GM19467 (cell line): Measurements from ENCODE around the gene PKP1.
"Not testable (repeated sequence)": the region's sequence is repeated elsewhere in the genome, so short reads cannot be mapped to it uniquely, and the experiment has no call there.

ENCODE experiments used
- ATAC-seq: cut with Tn5 transposase; IDR thresholded peaks from one replicate; pipeline ENCODE4 v1.9.1; 2021; ENCODE audit warnings: mild to moderate bottlenecking, moderate library complexity; ENCODE audit not compliant: unreplicated experiment

The PKP1 gene

DNA sequence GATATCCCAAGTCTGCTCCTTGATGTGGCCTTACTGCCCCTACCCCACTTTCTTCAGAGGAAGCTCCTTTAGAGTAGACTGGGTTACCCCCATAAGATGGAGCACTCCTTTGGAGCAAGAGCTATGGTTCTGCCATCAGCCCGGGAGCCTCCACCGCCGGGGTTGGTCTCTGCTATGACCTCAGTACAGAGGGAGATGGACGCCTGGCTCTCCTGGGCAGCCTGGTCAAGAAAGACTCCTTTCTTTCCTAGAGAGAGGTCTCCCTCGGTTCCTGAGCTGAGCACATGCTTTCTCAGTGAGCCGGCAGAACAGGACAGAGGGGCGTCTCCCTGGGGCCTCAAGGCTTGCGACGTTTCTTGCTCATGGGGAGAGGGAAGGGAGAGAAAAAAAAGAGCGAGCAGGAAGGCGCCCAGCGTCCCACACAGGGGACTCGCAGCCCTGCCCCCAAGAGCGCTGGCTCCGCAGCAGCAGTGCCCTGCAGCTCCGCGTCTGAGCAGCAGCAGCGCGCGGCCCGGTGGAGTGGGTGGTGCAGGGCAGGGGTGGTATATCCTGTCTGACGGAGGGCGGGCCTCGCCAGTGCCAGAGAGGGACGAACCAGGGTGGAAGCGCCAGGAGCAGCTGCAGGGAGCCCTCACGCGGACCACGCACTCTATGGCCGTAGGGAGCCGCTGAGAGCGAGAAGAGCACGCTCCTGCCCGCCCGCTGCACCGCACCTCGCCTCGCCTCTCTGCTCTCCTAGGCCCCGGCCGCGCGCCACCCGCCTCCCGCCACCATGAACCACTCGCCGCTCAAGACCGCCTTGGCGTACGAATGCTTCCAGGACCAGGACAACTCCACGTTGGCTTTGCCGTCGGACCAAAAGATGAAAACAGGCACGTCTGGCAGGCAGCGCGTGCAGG, at the start of gene PKP1:
TSS of gene PKP1 (plus strand) at position 576 of the 899 bp plus-strand sequence. CDS start at position 773, 197 bp downstream.
- ATAC-seq: no peak

DNA sequence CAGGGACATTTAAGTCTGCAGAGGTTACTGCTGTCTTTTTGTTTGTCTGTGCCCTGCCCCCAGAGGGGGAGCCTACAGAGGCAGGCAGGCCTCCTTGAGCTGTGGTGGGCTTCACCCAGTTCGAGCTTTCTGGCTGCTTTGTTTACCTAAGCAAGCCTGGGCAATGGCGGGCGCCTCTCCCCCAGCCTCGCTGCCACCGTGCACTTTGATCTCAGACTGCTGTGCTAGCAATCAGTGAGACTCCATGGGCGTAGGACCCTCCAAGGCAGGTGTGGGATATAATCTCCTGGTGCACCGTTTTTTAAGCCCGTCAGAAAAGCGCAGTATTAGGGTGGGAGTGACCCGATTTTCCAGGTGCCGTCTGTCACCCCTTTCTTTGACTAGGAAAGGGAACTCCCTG, 43.7 kb upstream of the PKP1 start:
- not testable (repeated sequence) for ATAC-seq

- no peak for ATAC-seq
Measured at GRCh38 chr1:201240171-201240570, 43.1 kb upstream of the PKP1 start.

- ATAC-seq: no peak
Measured at GRCh38 chr1:201241736-201242135, 41.6 kb upstream of the PKP1 start.

DNA sequence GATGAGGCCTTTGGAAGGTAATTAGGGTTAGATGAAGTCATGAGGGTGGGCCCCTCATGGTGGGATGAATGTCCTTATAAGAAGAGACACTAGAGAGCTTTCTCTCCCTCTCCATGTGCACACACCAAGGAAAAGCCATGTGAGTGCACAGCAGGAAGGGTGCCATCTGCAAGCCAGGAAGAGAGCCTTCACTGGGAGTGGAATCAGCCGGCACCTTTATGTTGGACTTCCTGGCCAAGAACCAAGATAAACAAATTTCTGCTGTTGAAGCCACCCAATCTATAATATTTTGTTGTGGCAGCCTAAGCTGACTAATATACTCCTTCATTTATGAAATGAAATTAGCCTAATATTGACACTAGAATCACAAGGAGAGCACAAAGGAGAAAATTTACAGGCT, 38.2 kb upstream of the PKP1 start:
- no peak for ATAC-seq

GRCh38 chr1:201248721-201249559, 34.4 kb upstream of the PKP1 start:
- ATAC-seq: no peak

- ATAC-seq: no peak
Measured at GRCh38 chr1:201250326-201251011, 32.8 kb upstream of the PKP1 start.

GRCh38 chr1:201251411-201251810, 31.9 kb upstream of the PKP1 start:
- no peak for ATAC-seq

DNA sequence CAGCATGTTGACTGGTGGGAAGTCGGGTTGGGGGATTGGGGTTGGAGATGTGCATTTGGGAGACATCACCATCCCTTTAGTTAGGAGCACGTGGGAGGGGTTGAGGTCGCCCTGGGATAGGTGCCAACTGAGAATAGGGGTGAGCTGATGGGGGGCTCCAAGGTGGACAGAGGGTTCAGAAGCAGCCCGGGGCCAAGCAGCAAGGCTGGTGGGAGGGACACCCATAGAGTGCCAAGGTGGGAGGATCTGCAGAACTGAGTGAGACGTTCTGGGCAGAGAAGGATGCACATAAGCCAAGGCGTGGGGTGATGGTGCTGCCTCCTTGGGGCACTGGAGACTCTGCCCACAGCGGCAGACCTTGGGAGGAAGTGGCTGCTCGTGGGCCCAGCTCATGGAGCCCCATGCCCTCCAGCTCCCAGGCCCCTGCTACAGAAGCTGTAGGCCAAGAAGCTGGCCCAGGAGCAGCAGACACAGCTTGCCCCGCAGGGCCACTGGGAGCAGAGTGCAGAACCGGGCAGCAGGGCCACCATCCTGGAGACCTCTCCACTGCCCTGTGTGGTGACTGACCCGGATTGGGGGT, 31.4 kb upstream of the PKP1 start:
- no peak for ATAC-seq

GRCh38 chr1:201252944-201253371, 30.3 kb upstream of the PKP1 start:
- ATAC-seq: no peak

GRCh38 chr1:201253411-201253810, 29.9 kb upstream of the PKP1 start:
- no peak for ATAC-seq

- no peak for ATAC-seq
Measured at GRCh38 chr1:201253906-201254624, 29.2 kb upstream of the PKP1 start.

DNA sequence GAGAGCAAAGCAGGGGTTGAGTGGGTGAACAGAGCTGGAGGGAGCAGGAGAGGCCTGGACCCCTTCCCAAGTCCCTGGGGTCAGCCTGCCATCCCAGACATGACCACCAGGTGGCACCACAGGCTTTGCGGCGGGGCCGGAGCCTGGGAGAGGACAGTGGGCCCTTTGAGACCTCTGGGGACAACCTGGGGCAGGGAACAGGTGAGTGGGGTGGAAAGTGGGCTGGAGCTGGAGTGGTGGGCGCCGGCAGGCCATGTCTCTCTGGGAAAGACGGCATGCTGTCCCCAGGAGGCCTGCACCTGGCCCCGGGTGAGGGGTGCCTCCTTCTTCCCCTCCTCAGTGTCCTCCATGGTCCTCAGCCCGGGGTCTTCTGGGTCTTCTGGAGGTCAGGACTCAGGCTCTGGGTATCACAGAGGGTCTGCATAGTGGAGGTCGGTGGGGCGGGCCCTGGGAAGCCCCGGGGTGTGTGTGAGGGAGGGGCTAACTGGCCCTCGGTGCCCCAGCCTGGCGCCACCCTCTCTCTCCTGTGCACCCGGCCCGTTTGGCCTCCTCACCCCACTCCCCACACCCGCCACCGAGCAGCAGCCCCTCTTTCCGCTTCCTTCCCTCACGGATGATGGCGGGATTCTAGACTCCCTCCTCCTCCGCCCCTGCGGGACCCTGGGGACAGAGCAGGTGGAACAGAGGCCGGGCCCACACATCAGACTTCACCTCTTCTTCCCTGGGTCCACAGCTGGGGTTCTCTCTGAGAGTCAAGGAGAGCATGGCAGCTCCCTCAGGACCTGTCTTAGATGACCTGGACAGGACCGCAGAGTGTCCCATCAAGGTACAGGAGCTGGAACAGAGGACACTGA, 28.5 kb upstream of the PKP1 start:
- ATAC-seq: no peak

GRCh38 chr1:201255479-201256362, 27.6 kb upstream of the PKP1 start:
- ATAC-seq: no peak

- ATAC-seq: not testable (repeated sequence)
Measured at GRCh38 chr1:201258132-201258531, 25.2 kb upstream of the PKP1 start.

GRCh38 chr1:201258763-201259230, 24.5 kb upstream of the PKP1 start:
- ATAC-seq: no peak

- no peak for ATAC-seq
Measured at GRCh38 chr1:201259476-201260235, 23.6 kb upstream of the PKP1 start.
